GM18951 (cell line): Measurements from ENCODE around the gene EIF3A.
A peak's percentile ranks its signal among the peaks of the same experiment; 100 is the strongest.
"Not testable (repeated sequence)": the region's sequence is repeated elsewhere in the genome, so short reads cannot be mapped to it uniquely, and the experiment has no call there.

ENCODE experiments used
- POLR2A ChIP-seq: IDR thresholded peaks from 4 replicates; pipeline ENCODE4 v1.6.1; 2011; ENCODE audit warnings: mild to moderate bottlenecking; ENCODE audit not compliant: insufficient read length, insufficient read depth; ENCODE audit errors: extremely low read depth
- in situ Hi-C: fragments of 300-500 bp; cut with MboI; formaldehyde crosslinking; loops from one replicate; pipeline ENCODE4 v1.12.0; 2022; ENCODE audit warnings: low sequenced_read_pairs, mixed read lengths, inconsistent platforms; ENCODE audit not compliant: unreplicated experiment

Gene EIF3A

DNA sequence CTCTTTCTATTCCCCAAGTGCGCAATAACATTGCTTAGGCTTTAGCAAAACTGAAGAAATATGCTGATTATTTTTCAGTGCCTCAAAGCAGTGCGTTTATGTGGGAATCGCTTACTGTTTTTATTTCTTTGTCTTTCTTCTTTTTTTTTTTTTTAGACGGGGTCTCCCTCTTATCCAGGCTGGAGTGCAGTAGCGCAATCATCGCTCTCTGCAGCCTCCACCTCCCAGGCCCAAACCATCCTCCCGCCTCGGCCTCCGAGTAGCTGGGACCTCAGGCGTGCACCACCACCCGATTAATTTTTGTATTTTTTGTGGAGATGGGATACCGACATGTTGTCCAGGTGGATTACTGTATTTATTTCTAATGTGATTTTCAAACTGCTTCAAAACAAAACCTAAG is 24.5 kb upstream of the EIF3A start:
- no peak for TF ChIP-seq POLR2A
- in situ Hi-C loops, result no loop called here

DNA sequence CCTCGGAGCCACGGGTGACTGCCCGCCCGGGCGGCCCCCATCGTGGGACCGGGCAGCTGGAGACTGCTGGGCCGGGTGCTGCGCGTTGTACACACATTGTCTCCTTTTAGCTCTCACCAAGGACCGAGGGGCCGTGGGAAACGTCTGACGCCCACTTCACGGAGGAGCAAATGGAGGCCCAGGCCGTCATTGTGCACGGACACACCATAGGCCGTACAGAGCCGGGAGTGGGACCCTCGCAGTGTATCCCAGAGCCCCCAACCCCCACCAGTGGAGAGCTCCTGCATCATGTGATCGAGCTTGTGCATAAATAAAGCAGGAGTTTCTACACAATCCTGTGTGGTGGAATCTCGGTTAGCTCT is 24.0 kb upstream of the EIF3A start:
- no peak for TF ChIP-seq POLR2A
- in situ Hi-C loops, result no loop called here

DNA sequence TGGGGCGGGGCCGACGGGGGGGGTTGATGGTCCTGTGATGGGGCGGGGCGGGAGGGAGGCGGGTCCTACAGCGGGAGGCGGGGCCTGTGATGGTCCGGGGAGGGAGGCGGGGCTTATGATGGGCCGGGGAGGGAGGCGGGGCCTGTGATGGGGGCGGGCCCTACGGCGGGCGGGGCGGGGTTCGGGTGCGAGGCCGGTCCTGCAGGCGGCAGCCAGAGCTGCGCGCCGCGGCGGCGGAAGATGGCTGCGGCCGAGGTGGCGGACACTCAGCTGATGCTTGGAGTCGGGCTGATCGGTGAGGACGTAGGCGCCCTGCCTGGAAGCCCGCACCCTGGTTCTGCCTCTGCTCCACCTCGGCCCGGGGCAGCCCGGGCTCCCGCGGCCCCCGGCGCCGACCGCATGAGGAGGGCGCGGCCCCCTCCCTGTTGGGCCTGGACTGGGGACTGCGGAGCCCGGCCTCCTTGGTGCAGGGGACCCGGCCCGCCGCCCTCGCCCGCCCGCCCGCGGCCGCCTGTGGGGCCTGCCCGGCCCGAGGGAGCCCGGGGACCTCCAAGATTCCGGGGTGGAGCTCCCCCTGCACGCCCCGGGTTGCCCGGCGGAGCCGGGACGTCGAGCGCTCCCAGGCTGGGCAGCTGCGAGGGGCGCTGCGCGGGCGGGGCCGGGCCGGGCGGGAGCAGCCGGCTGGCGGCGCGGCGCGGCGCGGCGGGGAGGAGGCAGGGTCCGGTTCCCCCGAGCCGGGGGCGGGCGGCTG is 23.5 kb upstream of the EIF3A start, which contains the start of gene DENND10:
TSS of gene DENND10 (plus strand) at position 211 of the 751 bp plus-strand sequence. CDS start at position 241, 30 bp downstream.
- peak; percentile 90 for TF ChIP-seq POLR2A
- in situ Hi-C loops, result no loop called here

DNA sequence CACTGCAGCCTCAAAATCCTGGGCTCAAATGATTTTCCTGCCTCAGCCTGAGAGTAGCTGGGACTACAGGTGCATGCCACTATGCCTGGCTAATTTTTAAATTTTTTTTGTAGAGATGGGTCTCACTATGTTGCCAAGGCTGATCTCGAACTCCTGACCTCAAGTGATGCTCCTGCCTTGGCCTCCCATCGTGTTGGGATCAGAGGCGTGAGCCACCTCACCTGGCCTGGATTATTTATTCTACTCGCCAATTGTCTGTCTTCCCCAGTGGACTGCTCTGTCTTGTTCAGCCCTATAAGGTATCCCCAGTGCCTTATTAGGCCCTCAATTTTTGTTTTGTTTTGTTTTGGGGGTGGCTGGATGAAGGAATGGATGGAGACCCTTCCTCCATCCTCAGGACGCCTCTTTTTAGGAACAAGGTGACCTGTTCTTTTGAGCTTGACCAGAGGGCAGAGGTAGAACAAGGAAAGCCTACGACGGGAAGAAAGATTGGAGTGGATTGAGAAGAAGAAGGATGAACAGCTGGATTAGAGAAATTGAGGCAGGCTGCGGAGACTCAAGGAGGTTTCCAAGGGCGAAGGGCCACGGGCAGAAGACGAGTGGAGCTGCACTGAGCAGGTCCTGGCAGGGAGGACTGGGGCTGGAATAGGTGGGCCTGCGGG is 22.8 kb upstream of the EIF3A start:
- in situ Hi-C loops, result no loop called here
- TF ChIP-seq POLR2A, result no peak

DNA sequence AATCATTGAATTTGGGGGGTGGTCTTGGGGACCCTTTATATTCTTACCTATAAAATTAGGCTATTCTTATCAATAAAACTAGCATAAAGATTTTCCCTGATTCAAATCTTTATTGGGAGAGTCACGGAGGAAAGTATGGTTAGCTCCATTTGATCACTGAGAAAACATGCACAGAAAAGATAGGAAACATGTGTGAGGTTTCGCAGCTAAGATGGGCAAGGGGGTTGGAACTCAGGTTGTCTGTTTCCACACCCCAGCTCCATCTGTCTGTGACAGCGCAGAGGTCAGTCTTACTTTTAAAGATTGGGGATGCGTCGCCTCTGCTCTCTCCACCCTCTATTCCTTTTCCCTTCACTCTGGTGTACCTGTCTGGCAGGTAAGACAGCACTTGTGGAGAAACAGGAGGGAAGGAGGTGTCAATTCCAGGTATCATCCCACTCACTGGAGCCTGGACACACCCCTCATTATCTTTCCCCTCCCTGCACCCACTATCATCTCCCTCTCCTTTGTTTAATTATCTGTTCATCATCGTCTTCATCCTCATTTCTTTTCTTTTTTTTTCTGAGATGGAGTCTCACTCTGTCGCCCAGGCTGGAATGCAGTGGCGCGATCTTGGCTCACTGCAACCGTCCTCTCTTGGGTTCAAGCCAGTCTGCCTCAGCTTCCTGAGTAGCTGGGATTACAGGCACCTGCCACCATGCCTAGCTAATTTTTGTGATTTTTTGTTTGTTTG is 20.9 kb upstream of the EIF3A start:
- in situ Hi-C loops, result no loop called here
- TF ChIP-seq POLR2A, result no peak

DNA sequence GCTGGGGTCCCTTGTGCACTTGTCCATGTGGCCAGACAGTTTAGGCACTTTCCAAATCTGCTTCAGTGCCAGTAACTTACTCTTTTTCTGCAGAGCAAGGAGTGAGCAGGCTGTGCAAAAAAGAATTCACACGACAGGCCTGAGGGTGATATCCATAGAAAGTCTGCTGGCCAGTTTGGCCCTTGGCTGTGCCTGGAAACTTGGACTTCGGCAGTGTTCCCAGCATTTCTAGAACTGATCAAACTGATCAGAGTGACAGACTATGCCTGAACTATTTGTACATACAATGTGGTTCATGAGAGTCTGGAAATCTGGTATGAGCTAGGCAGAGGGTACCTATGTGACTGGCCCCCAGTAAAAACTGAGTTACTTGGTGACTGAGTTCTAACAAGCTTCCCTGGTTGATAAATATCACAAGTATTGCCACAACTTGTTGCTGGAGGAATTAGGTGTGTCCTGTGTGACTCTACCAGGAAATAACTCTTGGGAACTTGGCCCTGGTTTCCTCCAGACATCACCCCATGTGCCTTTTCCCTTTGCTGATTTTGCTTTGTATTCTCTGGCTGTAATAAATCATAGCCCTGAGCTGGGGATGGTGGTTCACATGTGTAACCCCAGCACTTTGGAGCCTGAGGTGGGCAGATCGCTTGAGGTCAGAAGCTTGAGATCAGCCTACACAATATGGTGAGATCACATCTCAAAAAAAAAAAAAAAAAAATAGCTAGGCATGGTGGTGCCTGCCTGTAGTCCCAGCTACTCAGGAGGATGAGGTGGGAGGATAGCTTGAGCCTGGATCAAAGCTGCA is 20.0 kb upstream of the EIF3A start:
- TF ChIP-seq POLR2A, result no peak
- in situ Hi-C loops, result no loop called here

DNA sequence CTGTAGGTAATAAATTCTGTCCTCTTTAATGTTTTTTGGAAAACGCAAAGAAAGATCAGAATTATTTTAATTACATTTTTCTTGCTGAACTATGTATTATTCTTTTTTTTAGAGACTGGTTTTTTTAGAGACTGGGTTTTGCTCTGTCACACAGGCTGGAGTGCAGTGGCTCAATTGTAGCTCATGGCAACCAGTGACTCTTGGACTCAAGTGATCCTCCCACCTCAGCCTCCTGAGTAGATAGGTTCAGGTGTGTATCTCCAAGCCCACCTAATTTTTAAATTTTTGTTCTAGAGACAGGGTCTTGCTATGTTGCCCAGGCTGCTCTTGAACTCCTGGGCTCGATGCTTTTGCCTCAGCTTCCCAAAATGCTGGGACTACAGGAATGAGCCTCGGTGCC is 18.0 kb upstream of the EIF3A start:
- in situ Hi-C loops, result no loop called here
- no peak for TF ChIP-seq POLR2A

DNA sequence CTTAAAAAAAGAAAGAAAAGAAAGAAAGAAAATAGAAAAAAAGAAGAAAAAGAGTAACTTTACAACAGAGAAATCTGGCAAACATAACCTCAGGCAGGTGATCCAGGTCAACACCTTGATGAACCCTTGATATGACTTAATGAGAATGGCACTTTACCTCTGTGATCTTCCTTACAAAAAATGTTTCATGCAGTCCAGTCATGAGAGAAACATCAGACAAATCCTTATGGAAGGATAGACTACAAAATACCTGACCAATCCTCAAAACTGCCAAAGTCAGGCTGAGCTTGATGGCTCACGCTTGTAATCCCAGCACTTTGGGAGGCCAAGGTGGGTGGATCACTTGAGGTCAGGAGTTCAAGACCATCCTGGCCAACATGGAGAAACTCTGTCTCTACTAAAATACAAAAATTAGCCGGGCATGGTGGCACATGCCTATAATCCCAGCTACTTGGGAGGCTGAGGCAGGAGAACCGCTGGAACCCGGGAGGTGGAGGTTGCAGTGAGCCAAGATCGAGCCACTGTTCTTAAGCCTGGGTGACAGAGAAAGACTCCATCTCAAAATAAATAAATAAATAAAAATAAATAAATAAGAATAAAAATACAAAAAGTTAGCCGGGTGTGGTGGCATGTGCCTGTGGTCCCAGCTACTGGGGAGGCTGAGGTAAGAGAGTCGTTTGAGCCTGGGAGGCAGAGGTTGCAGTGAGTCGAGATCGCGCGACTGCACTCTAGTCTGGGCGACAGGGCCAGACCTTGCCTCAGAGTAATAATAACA is 16.2 kb upstream of the EIF3A start:
- in situ Hi-C loops, result not testable (repeated sequence)

DNA sequence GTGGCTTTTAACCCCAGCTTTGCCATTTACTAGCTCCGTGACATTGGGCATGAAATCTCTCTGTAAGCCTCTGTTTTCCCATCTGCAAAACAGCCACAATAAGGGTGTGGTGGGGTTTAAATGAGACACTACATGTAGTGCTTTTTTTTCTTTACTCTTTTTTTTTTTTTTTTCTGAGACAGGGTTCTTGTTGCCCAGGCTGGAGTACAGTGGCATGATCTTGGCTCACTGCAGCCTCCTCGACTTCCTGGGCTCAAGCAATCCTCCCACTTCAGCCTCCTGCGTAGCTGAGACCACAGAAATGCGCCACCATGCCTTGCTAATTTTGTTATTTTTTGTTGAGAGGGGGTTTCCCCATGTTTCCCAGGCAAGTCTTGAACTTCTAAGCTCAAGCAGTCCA is 15.0 kb upstream of the EIF3A start:
- no peak for TF ChIP-seq POLR2A
- in situ Hi-C loops, result no loop called here

DNA sequence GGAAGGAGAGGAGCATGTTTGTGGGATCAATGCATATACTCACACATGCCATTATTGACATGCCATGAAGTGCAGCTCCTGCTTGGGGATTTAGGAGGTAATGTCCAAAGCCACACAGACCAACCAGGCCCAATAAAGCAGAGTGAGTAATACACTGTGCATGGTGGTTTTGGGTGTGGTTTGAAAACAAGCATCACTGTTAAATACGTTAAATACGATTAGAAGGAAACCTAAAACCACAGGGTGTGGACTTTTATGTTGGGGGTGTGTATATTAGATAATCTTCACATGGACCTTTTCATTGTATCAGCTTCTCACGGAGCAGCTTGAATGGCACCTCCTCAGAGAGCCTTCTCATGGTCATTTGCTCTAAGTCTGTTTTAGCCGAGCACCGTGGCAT is 10.4 kb upstream of the EIF3A start:
- in situ Hi-C loops, result no loop called here
- no peak for TF ChIP-seq POLR2A

DNA sequence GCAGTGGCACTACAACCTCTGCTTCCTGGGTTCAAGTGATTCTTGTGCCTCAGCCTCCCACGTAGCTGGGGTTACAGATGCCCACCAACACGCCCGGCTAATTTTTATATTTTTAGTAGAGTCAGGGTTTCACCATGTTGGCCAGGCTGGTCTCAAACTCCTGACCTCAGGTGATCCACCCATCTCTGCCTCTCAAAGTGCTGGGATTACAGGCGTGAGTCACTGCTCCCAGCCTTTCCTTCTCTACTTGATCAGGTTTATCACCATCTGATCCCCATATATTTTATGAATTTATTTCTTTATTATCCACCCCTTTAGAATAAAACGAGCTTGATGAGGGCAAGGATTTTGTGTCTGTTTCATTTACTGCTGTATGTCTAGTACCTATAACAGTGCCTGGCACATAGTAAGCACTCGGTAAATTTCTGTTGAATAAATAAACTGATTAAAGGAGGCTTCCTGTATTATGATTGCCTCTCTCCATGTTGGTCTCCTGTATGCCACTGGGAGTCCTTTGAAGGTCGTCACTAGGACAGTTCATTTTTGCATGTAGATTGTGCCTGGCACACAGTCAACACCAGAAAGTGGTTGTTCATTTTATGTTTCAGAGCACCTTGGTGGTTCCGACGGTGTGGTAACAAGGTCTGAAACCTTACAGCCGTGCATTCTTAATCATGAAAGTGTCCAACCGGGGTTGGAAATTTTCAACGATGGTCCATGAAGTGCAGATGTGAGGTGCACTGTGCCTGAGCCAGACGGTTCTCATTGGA is 9.6 kb upstream of the EIF3A start:
- in situ Hi-C loops, result no loop called here
- TF ChIP-seq POLR2A, result no peak
